GM19455 (cell line): Measurements from ENCODE around the gene ACSS2.
A peak's percentile ranks its signal among the peaks of the same experiment; 100 is the strongest.

Experiments used
- ATAC-seq: cut with Tn5 transposase; IDR thresholded peaks from one replicate; pipeline ENCODE4 v1.9.1; 2021; ENCODE audit not compliant: unreplicated experiment

ACSS2 gene

GRCh38 chr20:34876406-34877282, at the start of gene ACSS2:
ACSS2 (plus strand) TSS chr20:34876612; CDS start chr20:34876646, 34 bp downstream.
- ATAC-seq = no peak

DNA sequence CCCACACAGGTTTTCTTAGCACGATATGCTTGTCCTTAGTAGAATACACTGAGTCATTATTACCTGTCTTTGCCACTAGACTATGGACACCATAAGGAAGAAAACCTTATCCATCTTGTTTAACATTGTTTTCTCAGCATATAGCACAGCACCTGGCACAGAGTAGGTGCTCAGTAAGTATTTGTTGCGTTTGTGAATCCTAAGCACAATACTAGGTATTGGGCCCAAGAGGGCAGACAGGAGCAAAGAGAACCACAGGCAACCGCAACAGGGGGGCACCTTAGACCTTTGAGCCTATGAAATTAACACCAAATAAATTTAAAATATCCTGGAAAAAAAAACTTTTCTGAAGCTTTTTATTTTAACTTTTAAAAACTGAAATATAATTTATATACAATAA, 47.2 kb upstream of the ACSS2 start:
- no peak for ATAC-seq

GRCh38 chr20:34831936-34832335, 44.5 kb upstream of the ACSS2 start:
- no peak for ATAC-seq

- no peak for ATAC-seq
Observed at GRCh38 chr20:34834459-34834893, 41.9 kb upstream of the ACSS2 start.

DNA sequence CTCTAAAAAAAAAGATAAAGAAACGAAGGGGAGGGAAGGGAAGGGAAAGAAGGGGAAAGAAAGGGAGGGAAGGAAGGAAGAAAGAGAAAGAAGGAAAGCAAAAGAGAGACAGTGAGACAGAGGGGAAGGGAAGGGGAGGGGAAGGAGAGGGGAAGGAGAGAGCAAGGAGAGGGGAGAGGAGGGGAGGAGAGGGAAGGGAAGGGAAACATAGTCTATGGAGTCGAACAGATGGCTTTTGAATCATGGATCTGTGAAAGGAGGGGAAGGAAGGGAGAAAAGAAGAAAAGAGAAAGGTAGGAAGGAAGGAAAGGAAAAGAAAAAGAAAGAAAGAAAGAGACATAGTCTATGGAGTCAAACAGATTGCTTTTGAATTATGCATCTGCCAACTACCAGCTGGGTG, 34.3 kb upstream of the ACSS2 start:
- no peak for ATAC-seq

GRCh38 chr20:34843421-34843820, 33.0 kb upstream of the ACSS2 start:
- no peak for ATAC-seq

DNA sequence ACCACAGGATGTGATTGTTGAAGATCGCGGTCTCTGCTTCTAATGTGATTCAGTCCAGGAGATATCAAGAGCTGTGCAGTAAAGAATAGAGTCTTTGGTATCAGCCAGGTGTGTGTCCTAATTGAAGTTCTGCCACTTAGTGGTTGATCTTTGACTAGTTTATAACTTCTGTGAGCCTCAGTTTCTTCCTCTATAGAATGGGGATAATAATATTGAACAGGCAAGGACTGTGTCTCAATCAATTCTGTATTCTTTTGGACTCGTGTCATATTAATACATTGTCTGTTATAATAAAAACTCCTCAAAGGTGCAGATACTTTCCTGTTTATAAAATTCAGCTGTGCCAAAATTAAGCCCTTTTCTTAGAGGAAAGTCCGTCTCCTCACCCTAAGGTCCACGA, 27.8 kb upstream of the ACSS2 start:
- ATAC-seq = no peak

- ATAC-seq = no peak
Observed at GRCh38 chr20:34849778-34850177, 26.6 kb upstream of the ACSS2 start.

DNA sequence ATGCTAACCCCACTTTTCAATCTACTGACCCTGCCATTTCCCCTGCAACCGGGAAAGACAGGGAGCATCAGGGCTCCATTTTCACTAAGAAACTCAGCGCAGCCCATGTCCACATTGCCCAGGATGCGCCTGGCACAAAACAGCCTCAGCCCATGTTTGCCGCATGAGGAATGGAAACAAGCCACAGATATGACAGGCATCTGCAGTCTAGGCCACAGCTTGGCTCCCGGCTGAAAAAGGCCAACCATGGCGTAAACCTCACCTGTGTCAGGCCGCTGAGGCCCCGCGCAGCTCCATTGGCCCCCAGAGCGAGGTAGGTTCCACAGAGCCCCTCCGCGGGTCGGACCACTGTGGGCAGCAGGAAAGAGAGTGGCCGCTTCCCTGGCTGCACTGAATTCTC, 25.4 kb upstream of the ACSS2 start:
- no peak for ATAC-seq

DNA sequence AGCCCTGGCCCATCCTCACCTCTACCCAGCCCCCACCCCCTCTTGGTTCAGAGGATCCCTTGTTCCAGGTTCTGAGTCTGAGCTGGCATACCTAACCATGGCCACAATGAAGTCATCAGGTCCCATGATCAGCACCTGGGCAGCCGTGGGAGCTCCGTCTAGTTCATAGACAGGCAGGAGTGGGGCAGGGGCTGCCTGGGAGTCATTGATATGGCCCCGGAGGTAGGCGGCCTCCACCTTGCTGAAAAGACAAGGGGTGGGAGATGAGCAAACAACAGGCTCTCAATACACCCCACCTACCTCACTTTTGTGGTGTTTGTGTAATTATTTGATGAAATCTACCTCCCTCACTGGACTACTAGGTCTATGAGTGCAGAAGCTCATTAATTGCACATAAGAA, 24.1 kb upstream of the ACSS2 start:
- no peak for ATAC-seq

GRCh38 chr20:34859367-34859766, 17.0 kb upstream of the ACSS2 start:
- ATAC-seq = no peak

GRCh38 chr20:34859826-34860545, 16.4 kb upstream of the ACSS2 start:
- ATAC-seq = no peak

- ATAC-seq = no peak
Observed at GRCh38 chr20:34861386-34862084, 14.9 kb upstream of the ACSS2 start.

- ATAC-seq = no peak
Observed at GRCh38 chr20:34862724-34863123, 13.7 kb upstream of the ACSS2 start.

DNA sequence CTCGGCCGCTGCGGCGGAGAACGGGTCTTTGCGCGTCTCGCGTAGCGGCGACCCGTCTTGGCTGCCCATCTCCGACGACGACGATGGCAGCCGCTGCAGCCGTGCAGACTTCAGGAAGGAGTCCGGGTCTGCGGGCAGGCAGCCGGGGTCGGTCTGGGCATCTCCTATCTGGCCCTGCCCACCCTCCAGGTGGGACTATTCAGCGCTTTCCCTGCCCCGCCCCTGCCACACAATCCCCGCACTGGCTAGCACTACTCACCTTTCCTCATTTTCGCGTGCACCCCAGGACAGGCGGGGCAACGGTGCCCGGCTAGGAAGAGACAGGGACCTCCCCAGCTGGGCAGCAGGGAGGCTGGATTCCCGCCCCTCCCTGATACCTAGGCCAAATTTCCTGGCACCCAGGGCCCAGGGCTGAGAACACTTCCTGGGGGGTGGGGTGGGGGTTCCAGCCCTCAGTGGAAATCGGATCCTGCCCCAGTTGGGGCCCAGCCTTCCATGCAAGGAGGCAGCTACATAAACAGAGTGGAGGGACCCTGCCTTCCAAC, 12.9 kb upstream of the ACSS2 start:
- ATAC-seq = no peak

- no peak for ATAC-seq
Observed at GRCh38 chr20:34864216-34864615, 12.2 kb upstream of the ACSS2 start.

DNA sequence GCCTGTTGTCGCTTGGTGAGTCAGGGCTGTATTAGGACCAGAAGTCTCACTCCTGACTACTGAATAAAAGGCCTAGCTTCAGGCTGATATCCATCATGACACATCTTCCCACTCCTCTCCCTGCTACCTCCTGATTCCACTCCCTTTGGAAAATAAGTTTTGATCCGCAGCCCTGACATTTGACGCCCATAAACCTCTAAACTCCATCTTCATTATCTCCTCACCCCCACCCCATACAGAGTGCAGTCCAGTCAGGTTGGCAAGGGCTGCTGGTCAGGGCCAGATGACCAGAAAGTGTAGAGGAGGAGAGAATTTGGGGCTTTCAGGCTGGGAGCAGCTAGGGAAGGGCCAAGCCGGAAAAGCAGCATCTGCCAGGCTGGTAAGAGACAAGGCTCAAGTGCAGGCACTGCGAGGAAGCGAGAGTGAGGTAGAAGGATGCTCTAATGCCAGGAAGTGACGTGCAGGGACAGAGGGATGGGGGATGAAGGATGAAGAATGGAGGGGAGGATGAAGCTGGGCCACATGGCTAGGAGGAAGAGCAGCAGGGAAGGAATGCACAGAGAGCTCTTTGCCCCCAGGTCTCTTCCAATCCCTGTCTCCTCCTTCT, 5.0 kb upstream of the ACSS2 start:
- ATAC-seq = no peak

DNA sequence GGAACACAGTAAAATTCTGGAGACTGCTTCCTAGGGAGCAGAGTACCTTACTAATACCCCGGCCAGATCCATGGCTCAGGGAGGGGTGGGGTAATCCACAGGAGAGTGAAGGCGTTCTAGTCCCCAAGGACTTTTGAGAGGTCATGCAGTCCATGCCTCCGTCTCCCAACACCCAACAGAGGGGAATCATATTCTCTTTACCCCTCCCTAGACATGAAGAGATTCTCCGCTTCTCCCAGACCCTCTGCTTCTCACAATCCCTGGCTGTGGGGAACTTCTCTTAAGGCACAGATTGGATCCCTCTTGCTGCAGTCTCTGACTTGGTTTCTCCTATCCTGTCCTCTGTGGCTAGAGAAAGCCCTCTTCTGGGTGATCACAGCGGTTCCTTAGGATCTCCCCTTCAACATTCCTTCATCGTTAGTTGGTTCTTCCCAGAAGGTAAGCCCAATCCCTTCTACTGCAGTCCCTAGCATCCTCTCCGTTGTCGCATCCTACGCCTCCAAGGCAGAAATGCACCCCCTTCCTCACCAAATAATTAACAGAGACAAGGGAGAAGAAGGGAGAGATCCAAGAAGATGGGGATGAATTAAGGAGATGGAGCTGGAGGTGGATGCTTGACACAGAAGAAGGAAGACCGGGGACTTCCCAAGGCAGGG, 4.3 kb upstream of the ACSS2 start:
- no peak for ATAC-seq

DNA sequence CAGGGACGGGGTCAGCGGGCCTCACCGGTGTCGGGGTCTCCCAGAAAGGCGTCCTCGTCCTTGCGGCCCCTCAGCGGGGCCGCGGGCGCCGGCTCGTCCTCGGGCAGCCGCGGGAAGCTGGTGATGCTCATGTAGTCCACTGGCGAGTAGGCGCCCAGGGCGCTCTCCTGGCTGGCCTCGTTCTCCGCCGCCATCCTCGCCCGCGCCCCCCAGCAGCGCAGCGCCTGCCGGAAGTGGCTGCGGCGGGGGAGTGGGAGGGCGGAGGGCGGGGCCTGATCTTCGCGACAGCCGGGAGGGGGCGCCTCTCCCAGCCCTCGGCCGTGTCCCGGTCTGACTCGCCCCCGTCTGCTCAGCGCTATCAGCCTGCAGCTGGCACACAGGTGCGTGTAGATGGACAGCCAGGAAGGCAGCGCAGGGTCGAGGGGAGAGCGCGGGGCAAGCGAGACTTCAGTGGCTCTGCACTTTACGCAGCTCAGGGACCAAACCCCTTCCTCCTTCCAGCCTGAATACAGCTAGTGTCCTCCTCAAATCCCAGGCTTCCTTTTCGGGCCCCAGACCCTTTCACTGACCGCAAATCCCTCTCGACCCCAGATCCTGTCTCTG, 3.7 kb upstream of the ACSS2 start, which contains the start of gene GGT7:
GGT7 (minus strand) TSS at position 235 of the 603 bp plus-strand sequence; CDS start at position 194, 41 bp downstream.
- peak; percentile 47 for ATAC-seq

GRCh38 chr20:34873583-34874093, 2.8 kb upstream of the ACSS2 start:
- ATAC-seq = no peak
